GM13977 (cell line): ENCODE measurements around the gene ATP5F1D.

Experiments used
- DNase-seq: peaks from one replicate; pipeline ENCODE4 v3.0.0; 2012; ENCODE audit warnings: low spot score
- CTCF ChIP-seq: IDR thresholded peaks from 2 replicates; pipeline ENCODE4 v1.5.1; 2012; ENCODE audit warnings: mild to moderate bottlenecking, control low read depth; ENCODE audit not compliant: insufficient read depth; ENCODE audit errors: extremely low read depth, missing control alignments
- in situ Hi-C: fragments of 300-500 bp; cut with MboI; formaldehyde crosslinking; loops from one replicate; pipeline ENCODE4 v1.12.0; 2022; ENCODE audit warnings: low sequenced_read_pairs, low pct_unique_long_range_greater_than_20kb, mixed read lengths, inconsistent platforms; ENCODE audit not compliant: unreplicated experiment

Gene ATP5F1D

GRCh38 chr19:1226522-1227303 is 14.8 kb upstream of the ATP5F1D start:
- TF ChIP-seq CTCF: no peak
- in situ Hi-C loops: no loop called here

GRCh38 chr19:1227304-1228054 is 14.1 kb upstream of the ATP5F1D start:
- DNase-seq: no peak
- in situ Hi-C loops: no loop called here
- TF ChIP-seq CTCF: no peak

More at GRCh38 chr19:1226522-1227303, 14.8 kb upstream of the ATP5F1D start:
- DNase-seq: no peak

- no peak for TF ChIP-seq CTCF
- in situ Hi-C loops: no loop called here
- no peak for DNase-seq
These were observed 13.2 kb upstream of the ATP5F1D start for GRCh38 chr19:1228161-1228957.

- in situ Hi-C loops: no loop called here
- DNase-seq: no peak
- no peak for TF ChIP-seq CTCF
These were observed 12.3 kb upstream of the ATP5F1D start for GRCh38 chr19:1229056-1229923.

GRCh38 chr19:1229924-1230782 is 11.4 kb upstream of the ATP5F1D start:
- in situ Hi-C loops: no loop called here

More at GRCh38 chr19:1229924-1230782, 11.4 kb upstream of the ATP5F1D start:
- DNase-seq: no peak
- TF ChIP-seq CTCF: no peak
